Measurements from ENCODE around the gene DHCR7. TPM values are rescaled to one million over a fixed set of nuclear protein-coding genes. Genes with fewer than 3 reads are reported as not detected.

DHCR7 gene
- total RNA-seq, 6 experiments from 2014 or later: 44.6 to 55.9 (median 48.9) TPM

DNA sequence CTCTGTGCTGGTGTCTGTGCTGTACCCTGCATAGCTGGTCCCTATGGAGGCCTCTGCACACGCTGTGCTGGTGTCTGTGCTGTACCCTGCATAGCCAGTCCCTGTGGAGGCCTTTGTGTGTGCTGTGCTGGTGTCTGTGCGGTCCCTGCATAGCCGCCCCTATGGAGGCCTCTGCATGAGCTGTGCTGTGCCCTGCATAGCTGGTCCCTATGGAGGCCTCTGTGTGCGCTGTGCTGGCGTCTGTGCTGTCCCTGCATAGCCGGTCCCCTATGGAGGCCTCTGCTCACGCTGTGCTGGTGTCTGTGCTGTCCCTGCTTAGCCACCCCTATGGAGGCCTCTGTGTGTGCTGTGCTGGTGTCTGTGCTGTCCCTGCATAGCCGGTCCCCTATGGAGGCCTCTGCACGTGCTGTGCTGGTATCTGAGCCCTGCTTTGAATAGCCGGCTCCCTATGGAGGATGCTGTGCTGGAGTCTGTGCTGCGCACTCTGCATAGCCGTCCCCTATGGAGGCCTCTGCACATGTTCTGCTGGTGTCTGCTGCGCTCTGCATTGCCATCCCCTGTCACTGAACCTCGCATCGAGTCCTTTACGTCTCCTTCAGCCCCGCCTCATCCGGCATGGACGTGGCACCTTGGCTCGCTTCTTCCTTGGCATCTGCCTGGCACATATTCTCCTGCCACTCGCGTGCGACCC lies 11.0 kb upstream of the DHCR7 start:
- Mint-ChIP-seq H3K9me3 (no peaks in the 10 kb centered on the region), H3K36me3 (ENCODE audit: low read depth) (peaks cover 37% of the 10 kb centered on the region), H3K4me3 (no peak overlapping the region), H3K27ac (no peak overlapping the region), H3K27me3 (ENCODE audit: insufficient read depth) (no peaks in the 10 kb centered on the region), H3K4me1 (ENCODE audit: low read depth) (peaks cover 5% of the 10 kb centered on the region; the same call in 1 of the 2 replicates)
- no peak for TF ChIP-seq CTCF (IDR thresholded peaks at IDR 0.05)
- DNase-seq: no peak

GRCh38 chr11:71458146-71459070 lies 10.2 kb upstream of the DHCR7 start:
- Mint-ChIP-seq H3K27me3 (ENCODE audit: insufficient read depth) (no peaks in the 10 kb centered on the region), H3K36me3 (ENCODE audit: low read depth) (peaks cover 37% of the 10 kb centered on the region), H3K4me1 (ENCODE audit: low read depth) (peaks cover 12% of the 10 kb centered on the region; the same call in 1 of the 2 replicates), H3K9me3 (no peaks in the 10 kb centered on the region), H3K4me3 (no peak overlapping the region), H3K27ac (no peak overlapping the region)
- DNase-seq: no peak
- no peak for TF ChIP-seq CTCF (IDR thresholded peaks at IDR 0.05)

DNA sequence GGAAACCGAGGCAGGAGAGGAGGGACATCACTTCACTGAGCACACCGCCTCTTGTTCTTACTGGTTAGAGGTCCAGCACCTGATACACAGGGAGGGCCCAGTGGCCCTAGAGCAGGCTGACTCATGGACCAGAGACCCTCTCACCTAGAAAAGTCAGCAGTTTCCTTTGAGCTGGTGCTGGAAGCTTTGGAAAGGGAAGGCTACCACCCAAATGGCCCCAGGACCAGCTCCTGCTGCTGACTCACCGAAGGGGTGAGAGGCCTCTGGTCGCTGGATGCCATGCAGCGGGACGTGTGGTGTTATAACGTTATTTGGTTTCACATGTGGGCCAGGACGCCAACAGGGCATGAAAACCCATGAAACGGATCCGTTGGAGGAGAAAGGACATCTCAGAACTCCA lies 8.6 kb upstream of the DHCR7 start:
- Mint-ChIP-seq H3K4me1 (ENCODE audit: low read depth) (peaks cover 19% of the 10 kb centered on the region), H3K36me3 (ENCODE audit: low read depth) (peaks cover 37% of the 10 kb centered on the region), H3K27ac (no peak overlapping the region), H3K27me3 (ENCODE audit: insufficient read depth) (no peaks in the 10 kb centered on the region), H3K4me3 (no peak overlapping the region), H3K9me3 (no peaks in the 10 kb centered on the region)
- no peak for DNase-seq
- TF ChIP-seq CTCF (IDR thresholded peaks at IDR 0.05): no peak

GRCh38 chr11:71456294-71456693 lies 8.1 kb upstream of the DHCR7 start:
- H3K27me3 Mint-ChIP-seq (ENCODE audit: insufficient read depth): no peaks in the 10 kb centered on the region
- DNase-seq: no peak
- peaks cover 21% of the 10 kb centered on the region for H3K4me1 Mint-ChIP-seq (ENCODE audit: low read depth)
- no peak overlapping the region for H3K4me3 Mint-ChIP-seq
- TF ChIP-seq CTCF (IDR thresholded peaks at IDR 0.05): no peak
- H3K27ac Mint-ChIP-seq: no peak overlapping the region
- H3K9me3 Mint-ChIP-seq: no peaks in the 10 kb centered on the region
- peaks cover 36% of the 10 kb centered on the region for H3K36me3 Mint-ChIP-seq (ENCODE audit: low read depth)

- Mint-ChIP-seq H3K36me3 (ENCODE audit: low read depth) (peaks cover 20% of the 10 kb centered on the region), H3K4me1 (ENCODE audit: low read depth) (peaks cover 32% of the 10 kb centered on the region), H3K27ac (no peak overlapping the region), H3K4me3 (peak overlapping the region; percentile 96), H3K27me3 (ENCODE audit: insufficient read depth) (no peaks in the 10 kb centered on the region), H3K9me3 (no peaks in the 10 kb centered on the region)
- TF ChIP-seq CTCF (IDR thresholded peaks at IDR 0.05): no peak
- DNase-seq: no peak
These were observed 6.4 kb upstream of the DHCR7 start for GRCh38 chr11:71454470-71455113.
